Hindlimb muscle (tissue), 1 donor: ENCODE results near the gene IGDCC3. TPM values are rescaled to one million over a fixed set of nuclear protein-coding genes. Genes with fewer than 3 reads are reported as not detected.

Experiments used
- DNase-seq: peaks from one replicate; pipeline ENCODE4 v3.0.0-alpha.2; 2013
- polyA plus RNA-seq: library from polyadenylated mRNA; unstranded; fragments of 120-200 nt; gene quantifications from one replicate; pipeline ENCODE4 v1.2.1, GENCODE V29; 2013; ENCODE audit not compliant: insufficient read length

IGDCC3 gene
- 5.0 TPM for polyA plus RNA-seq

GRCh38 chr15:65377976-65378366 is at the start of gene IGDCC3:
IGDCC3 (minus strand) TSS chr15:65378002; CDS start chr15:65377788, 214 bp downstream.
- peak; percentile 24 for DNase-seq

- DNase-seq, result no peak
These were observed 48.5 kb upstream of the IGDCC3 start for GRCh38 chr15:65426216-65426853.

GRCh38 chr15:65424683-65425082 is 46.9 kb upstream of the IGDCC3 start:
- no peak for DNase-seq

- DNase-seq, result no peak
These were observed 46.3 kb upstream of the IGDCC3 start for GRCh38 chr15:65423976-65424679.

- no peak for DNase-seq
These were observed 45.6 kb upstream of the IGDCC3 start for GRCh38 chr15:65423150-65423975.

- DNase-seq, result peak; percentile 91
These were observed 43.8 kb upstream of the IGDCC3 start for GRCh38 chr15:65421360-65422215.

- no peak for DNase-seq
These were observed 43.2 kb upstream of the IGDCC3 start for GRCh38 chr15:65420975-65421359.

- DNase-seq, result no peak
These were observed 40.8 kb upstream of the IGDCC3 start for GRCh38 chr15:65418596-65418995.

- DNase-seq, result peak; percentile 82
These were observed 39.1 kb upstream of the IGDCC3 start for GRCh38 chr15:65416845-65417416.

GRCh38 chr15:65414841-65415621 is 37.2 kb upstream of the IGDCC3 start:
- peak; percentile 70 for DNase-seq

GRCh38 chr15:65413760-65414144 is 36.0 kb upstream of the IGDCC3 start:
- no peak for DNase-seq

GRCh38 chr15:65413051-65413759 is 35.4 kb upstream of the IGDCC3 start:
- DNase-seq, result no peak

- no peak for DNase-seq
These were observed 34.8 kb upstream of the IGDCC3 start for GRCh38 chr15:65412556-65412955.

GRCh38 chr15:65411465-65412071 is 33.8 kb upstream of the IGDCC3 start:
- DNase-seq, result no peak

GRCh38 chr15:65410972-65411371 is 33.2 kb upstream of the IGDCC3 start:
- DNase-seq, result no peak

GRCh38 chr15:65410036-65410435 is 32.2 kb upstream of the IGDCC3 start:
- no peak for DNase-seq

- no peak for DNase-seq
These were observed 31.3 kb upstream of the IGDCC3 start for GRCh38 chr15:65409036-65409631.

GRCh38 chr15:65408324-65409035 is 30.7 kb upstream of the IGDCC3 start:
- no peak for DNase-seq

- no peak for DNase-seq
These were observed 28.7 kb upstream of the IGDCC3 start for GRCh38 chr15:65406424-65407000.
